Bronchial epithelial cell (primary cell): ENCODE data around the gene AHNAK2. TPM values are rescaled to one million over a fixed set of nuclear protein-coding genes. Genes with fewer than 3 reads are reported as not detected.
"Not testable (repeated sequence)": the region's sequence is repeated elsewhere in the genome, so short reads cannot be mapped to it uniquely, and the experiment has no call there.

Experiments
- DNase-seq: peaks from one replicate; pipeline ENCODE4 v3.0.0-alpha.2; 2010; ENCODE audit warnings: low read depth
- FAIRE-seq: peaks from 2 replicates; lab custom pipeline; 2011; peaks lifted over from hg19 to GRCh38; lab: Jason Lieb, UNC
- H3K27me3 ChIP-seq: 2 replicates; pipeline ENCODE4 v1.5.1; 2011; ENCODE audit warnings: low read length; ENCODE audit not compliant: control insufficient read depth, insufficient read depth
- H3K36me3 ChIP-seq: 2 replicates; pipeline ENCODE4 v1.5.1; 2011; ENCODE audit warnings: low read length; ENCODE audit not compliant: control insufficient read depth, insufficient read depth
- H3K4me3 ChIP-seq: 2 replicates; pipeline ENCODE4 v1.5.1; 2011; ENCODE audit warnings: mild to moderate bottlenecking, low read depth, low read length, control low read depth
- total RNA-seq: library from RNA; depleted of rRNA; stranded (reverse); fragments of >200 nt; gene quantifications from 2 replicates; pipeline ENCODE4 v1.2.1, GENCODE V29; 2014
- TF ChIP-seq, protein P1 (sequence below): IDR thresholded peaks from 2 replicates; pipeline ENCODE4 v1.5.1; 2011; ENCODE audit warnings: mild to moderate bottlenecking, moderate library complexity, low read length, control low read depth, inconsistent platforms; ENCODE audit not compliant: insufficient read depth, severe bottlenecking

AHNAK2 gene
- total RNA-seq, 1 donor from 2014 or later: 367 TPM

DNA sequence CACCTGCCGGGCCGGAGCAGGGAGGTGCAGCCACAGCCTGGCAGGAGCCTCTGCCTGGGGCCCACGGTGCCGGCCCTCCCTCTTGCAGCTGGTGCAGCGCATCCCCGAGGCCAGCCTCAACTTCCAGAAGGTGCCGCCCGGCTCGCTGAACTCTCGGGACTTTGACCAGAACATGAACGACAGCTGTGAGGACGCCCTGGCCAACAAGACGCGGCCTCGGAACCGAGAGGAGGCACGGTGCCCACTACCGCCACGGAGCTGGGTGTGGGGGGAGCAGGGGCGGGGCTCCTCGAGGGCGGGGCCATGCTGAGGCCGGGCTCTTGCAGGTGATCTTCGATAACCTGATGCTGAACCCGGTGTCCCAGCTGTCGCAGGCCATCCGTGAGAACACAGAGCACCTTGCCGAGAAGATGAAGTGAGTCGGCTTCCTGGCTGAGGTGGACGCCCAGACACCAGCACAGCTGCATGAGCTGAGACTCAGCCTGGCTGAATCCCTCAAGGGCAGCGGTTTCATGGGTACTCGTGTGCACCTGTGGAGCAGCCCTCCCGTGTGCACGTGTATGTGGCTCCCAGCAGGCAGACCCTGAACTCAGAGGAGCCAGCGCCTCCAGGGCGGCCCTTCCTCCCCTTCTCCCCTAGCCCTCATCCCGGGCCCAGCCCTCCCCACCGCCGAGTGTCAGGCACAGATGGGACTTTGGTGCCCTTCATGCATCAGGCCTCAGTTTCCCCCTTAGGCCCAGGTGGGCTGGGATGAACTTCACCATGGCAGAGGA is 84.6 kb downstream of the AHNAK2 start:
- no peak for FAIRE-seq
- no peaks in the 10 kb centered on the region for H3K27me3 ChIP-seq
- peaks cover 24% of the 10 kb centered on the region for H3K36me3 ChIP-seq
- no peak overlapping the region for H3K4me3 ChIP-seq
- no peak for DNase-seq
- TF ChIP-seq, protein P1, sequence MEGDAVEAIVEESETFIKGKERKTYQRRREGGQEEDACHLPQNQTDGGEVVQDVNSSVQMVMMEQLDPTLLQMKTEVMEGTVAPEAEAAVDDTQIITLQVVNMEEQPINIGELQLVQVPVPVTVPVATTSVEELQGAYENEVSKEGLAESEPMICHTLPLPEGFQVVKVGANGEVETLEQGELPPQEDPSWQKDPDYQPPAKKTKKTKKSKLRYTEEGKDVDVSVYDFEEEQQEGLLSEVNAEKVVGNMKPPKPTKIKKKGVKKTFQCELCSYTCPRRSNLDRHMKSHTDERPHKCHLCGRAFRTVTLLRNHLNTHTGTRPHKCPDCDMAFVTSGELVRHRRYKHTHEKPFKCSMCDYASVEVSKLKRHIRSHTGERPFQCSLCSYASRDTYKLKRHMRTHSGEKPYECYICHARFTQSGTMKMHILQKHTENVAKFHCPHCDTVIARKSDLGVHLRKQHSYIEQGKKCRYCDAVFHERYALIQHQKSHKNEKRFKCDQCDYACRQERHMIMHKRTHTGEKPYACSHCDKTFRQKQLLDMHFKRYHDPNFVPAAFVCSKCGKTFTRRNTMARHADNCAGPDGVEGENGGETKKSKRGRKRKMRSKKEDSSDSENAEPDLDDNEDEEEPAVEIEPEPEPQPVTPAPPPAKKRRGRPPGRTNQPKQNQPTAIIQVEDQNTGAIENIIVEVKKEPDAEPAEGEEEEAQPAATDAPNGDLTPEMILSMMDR: no peak

DNA sequence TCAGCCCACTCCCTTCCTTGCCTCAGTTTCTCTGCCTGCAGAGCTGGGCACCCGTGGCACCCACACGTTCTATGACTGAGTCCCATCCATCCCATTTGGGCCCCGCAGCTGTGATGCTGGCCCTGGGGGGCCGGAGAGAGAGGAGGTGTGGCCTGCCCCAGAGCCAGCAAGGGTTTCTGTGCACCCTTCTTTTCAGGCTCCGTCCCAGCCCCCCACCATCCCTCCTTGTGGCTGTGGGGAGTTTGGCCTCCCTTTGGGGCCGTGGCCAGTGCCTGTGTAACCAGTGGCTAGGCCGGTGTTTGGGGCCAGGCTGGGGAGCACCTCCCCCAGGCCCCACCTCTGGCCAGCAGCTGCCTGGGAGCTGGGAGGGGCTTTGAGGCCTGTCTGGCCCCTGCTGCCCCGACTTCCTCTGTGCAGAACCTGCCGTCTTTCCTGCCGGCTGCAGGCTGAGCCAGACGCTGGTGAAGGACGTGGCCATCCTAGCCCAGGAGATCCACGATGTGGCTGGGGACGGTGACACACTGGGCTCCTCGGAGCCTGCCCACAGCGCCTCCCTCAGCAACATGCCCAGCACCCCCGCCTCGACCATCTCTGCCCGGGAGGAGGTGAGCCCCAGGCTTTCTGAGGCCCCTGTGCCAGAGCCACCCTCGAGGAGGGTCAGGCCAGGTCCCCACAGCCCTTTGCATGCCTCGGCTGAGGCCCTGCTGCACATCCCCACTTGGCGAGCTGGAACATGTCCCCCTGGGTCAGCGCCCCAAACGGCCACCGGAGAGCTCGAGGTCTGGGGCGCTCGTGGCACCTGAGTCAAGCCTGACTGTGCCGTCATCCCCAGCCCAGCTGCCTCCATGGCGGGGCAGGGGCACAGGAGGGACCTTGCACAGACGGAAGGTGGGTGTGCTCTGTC is 85.4 kb downstream of the AHNAK2 start:
- H3K4me3 ChIP-seq: no peak overlapping the region
- DNase-seq (no peak), FAIRE-seq (no peak)
- peaks cover 30% of the 10 kb centered on the region for H3K36me3 ChIP-seq
- TF ChIP-seq, protein P1: no peak
- no peaks in the 10 kb centered on the region for H3K27me3 ChIP-seq

DNA sequence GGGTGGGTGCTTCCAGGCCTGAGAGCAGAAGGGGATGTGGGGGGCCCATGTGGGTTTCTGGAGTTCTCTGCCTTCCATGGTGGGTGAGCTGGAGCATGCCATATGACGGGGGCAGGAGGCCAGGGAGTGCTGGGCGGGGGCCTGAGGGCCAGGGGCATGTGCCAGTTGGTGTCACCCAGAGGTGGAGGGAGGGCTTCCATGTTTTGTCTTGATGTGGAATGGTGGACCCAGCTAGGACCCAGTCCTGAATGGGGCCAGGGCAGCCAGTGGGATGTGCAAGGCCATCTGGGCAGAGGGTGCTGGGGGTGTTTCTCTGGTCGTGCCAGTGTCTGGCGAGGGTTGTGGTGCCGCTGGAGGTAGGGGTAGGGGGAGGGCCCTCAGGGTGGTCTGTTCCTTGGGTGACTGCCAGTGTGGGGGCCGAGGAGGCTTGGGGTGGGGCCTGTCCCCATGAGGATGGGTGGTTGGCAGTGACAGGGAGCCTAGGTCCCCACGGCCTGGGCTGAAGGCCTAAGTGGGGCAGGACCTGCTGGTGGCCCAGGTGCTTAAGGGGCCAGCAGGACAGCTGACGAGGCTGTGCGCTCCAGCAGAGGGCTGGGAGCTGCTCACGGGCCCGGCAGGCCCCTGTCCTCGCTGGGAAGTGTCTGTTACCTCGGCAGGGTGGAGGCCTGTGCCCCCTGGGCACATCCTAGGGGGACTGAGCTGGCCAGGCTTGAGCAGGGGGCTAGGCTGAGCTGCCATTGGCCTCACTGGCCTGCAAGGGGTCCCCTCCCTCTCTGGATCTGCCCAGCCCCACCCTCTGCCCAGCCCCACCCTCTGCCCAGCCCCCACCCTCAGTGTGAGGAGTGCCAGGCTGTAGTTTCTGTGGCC is 86.3 kb downstream of the AHNAK2 start:
- Histone ChIP-seq H3K36me3 (peaks cover 35% of the 10 kb centered on the region), H3K4me3 (no peak overlapping the region), H3K27me3 (no peaks in the 10 kb centered on the region)
- TF ChIP-seq, protein P1: no peak
- DNase-seq (no peak), FAIRE-seq (no peak)

DNA sequence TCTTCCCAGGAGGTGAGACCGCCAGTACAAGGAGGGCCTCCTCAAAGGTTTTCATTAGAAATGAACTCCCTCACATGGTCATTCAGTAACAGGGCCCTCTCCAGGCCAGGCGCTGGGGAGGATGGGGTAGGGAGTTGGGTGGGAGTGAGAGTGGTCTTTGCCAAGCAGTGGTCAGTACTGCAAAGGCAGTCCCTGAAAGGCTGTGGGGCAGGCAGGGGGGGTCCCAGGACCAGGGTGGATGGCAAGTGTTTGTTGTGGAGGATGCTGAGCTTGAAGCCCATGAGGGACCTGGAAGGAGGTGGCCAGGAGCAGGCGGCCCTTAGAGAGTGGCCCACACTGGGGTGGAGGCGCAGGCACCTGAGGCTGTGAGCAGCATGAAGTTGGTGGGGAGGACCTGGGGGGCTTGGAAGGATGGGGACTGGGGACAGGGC is 87.0 kb downstream of the AHNAK2 start:
- Histone ChIP-seq H3K36me3 (peaks cover 41% of the 10 kb centered on the region), H3K27me3 (no peaks in the 10 kb centered on the region), H3K4me3 (no peak overlapping the region)
- DNase-seq (no peak), FAIRE-seq (no peak)
- TF ChIP-seq, protein P1: no peak

DNA sequence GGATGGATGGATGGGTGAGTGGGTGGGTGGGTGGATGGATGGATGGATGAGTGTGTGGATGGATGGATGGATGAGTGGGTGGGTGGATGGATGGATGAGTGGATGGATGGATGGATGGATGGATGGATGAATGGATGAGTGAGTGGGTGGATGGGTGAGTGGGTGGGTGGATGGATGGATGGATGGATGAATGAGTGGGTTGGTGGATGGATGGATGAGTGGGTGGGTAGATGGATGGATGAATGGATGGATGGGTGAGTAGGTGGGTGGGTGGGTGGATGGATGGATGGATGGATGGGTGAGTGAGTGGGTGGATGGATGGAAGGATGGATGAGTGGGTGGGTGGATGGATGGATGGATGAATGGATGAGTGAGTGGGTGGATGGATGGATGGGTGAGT is 87.9 kb downstream of the AHNAK2 start:
- H3K36me3 ChIP-seq: peaks cover 48% of the 10 kb centered on the region
- H3K4me3 ChIP-seq, H3K27me3 ChIP-seq, DNase-seq, FAIRE-seq: not testable (repeated sequence)

DNA sequence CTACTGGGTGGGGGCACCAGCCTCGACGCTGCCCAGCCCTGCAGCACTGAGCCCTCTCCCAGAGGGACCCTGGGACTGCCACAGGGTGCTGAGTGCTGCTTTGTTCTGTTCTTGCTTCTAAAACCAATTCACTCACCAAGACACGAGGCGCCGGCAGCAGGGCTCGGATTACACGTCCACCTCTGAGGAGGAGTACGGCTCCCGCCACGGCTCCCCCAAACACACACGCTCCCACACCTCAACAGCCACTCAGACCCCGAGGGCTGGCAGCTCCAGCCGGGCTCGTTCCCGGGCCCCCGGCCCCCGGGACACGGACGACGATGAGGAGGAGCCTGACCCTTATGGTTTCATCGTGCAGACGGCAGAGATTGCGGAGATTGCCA is 88.8 kb downstream of the AHNAK2 start:
- TF ChIP-seq, protein P1: no peak
- DNase-seq: no peak
- H3K27me3 ChIP-seq: no peaks in the 10 kb centered on the region
- FAIRE-seq: no peak
- H3K36me3 ChIP-seq: peaks cover 46% of the 10 kb centered on the region
- no peak overlapping the region for H3K4me3 ChIP-seq
